Fibroblast of skin of abdomen (primary cell): Measurements from ENCODE around the gene MTCL3.

Source experiments
- DNase-seq: peaks from one replicate; pipeline ENCODE4 v3.0.0-alpha.2; 2013

MTCL3 gene

DNA sequence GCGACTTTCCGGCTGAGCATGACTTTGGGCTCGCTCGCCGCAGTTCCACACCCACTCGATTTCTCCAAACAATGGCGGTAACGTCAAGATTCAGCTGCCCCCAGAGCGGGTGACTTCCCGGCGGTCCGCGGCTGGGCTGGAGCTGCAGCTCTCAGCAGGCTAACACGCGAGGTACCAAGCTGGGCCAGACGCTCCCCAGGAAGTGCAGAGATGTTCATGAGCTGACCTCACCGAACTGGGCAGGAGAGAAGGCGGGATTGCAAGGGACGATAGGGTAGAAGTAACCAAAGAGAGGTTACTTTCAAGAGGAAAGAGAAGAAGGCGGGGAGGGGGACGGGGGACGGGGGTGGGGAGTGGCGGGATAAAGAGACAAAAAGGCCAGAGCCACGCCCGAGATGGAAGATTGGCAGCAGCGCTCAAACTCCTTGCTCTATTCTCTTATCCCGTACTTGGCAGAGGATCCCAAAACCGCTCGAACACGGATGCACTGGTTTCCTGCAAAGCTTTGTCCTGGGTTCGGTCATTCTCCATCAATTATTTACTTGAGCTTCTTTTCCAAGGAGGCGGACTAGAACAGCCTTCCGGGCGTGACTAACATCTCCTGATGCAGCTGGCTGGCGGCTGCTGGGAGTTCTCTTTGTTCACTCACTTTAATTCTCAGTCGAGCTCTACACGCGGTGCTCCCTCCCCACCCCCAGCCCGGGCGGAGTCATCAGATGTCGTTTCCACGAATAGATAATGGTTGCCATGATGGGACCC lies at the start of gene MTCL3:
TSS of gene MTCL3 (minus strand) at position 626 of the 759 bp plus-strand sequence.
- DNase-seq = peak; percentile 65

DNA sequence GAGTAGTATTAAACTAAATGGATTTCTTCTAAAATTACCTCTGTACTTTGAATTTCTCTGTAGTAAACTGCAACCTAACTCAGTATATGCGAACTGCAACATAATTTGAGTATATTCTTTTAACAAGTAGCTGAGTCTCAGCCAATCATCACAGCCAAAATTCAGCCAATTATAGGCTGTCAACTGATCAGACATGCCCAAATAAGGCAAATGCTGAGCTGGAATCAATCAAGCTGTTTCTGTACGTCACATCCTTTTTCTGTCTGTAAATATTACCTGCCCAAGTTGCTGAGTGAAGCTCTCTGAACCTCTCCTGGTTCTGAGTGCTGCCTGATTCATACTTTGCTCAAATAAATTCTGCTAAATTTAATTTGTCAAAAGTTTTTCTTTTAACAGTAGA lies 48.3 kb upstream of the MTCL3 start:
- DNase-seq = no peak

DNA sequence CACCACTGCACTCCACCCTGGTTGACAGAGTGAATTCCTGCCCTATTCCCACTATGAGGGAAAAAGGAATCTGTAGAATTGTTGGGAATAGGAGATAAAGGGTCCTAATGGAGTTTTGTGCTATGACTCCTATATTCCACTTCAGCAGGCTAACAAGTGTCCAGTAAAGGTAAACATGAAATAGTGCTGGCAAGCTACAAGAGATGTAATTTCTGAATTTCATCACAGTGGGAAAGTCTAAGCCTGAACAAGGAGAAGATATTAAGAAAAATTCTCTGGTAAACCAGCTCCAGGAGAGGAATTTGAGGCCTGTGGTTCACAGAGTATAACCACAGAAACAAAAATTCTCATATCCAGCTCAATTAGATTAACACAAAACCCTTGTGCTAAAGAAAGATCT lies 47.5 kb upstream of the MTCL3 start:
- DNase-seq = peak; percentile 26

DNA sequence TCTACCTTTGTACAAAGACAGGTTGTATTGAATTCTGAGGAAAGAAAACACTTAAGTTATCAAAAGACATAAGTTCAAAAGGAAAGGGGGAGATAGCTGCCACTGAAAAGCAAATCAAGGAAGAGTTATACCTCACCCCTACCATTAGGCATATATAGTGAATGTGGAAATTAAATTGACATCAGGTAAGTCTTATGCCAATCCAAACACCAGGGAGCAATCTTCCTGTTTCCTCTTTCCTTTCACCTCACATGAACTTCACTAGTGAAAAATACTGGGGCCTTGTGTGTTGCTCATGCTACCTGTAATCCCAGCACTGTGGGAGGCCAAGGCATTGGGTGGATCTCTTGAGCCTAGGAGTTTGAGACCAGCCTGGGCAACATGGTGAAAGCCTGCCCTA lies 47.0 kb upstream of the MTCL3 start:
- DNase-seq = no peak

DNA sequence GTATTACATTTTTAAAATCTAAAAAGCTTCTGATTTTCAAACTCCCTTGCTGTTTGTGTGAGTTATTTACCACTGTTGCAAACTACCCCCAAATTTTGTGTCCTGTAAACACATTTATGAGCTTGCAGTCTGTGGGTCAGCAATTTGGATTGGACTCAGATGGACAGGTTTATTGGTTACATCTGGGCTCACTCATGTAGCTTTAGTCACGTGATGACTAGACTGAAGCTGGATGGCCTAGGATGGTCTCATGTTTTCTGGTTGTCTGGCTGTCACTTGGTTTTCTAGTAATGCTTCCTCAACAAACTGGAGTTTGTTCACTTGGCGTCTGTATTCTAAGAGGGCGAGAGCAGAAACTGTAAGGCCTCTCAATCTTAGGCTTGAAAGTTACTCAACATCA lies 45.6 kb upstream of the MTCL3 start:
- DNase-seq = no peak

DNA sequence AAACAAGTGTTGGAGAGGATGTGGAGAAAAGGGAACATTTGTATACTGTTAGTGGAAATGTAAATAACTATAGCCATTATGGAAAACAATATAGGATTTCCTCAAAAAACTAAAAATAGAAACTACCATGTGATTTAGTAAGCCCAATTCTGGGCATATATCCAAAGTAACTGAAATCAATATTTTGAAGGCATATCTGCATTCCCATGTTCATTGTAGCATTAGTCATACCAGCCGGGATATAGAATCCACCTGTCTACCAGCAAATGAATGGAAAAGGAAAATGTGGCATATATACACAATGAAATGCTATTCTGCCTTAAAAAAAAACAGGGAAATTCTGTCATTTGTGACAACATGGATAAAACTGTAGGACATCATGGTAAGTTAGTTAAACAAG lies 42.5 kb upstream of the MTCL3 start:
- no peak for DNase-seq

DNA sequence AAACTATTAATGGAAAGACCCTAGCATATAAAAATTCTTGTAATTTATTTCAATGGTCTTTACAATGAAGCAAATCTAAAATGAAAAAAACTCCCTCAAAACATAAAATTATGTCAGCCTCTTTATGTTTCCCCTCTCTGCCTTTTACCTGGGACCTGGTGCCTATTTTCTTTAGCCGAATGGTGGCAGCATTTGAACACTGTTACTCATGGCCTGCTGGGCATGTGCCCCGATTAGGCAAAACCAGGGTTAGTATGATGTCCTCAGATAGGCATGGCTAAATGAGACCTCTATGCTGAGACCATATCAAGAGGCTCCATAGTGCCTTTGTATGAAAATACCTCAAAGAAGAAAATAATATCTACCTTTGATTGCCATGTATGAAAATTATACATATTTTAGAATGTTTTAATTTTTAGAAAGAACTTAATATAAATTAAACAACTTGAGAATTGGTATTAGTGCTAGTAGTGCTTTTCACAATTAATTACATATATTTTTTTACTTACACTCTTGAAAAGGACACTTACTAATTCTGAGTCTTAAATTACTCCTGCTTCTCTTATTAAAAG lies 35.4 kb upstream of the MTCL3 start:
- DNase-seq = peak; percentile 30

DNA sequence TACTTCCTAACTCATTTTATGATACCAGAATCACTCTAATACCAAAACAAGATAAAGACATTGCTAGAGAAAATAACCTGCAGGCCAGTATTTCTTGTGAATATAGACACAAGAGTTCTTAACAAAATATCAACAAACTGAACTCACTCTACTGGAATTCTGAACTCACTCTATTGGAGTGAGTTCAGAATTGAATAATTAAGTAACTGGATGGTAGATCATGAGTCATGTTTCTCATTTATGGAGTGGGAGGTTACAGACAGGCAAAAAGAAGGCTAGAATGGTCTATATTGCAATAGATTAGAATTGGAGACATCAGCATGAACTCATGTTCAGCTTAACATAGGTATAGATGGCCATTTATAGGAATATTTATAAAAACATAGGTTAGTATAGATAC lies 31.3 kb upstream of the MTCL3 start:
- peak; percentile 65 for DNase-seq

DNA sequence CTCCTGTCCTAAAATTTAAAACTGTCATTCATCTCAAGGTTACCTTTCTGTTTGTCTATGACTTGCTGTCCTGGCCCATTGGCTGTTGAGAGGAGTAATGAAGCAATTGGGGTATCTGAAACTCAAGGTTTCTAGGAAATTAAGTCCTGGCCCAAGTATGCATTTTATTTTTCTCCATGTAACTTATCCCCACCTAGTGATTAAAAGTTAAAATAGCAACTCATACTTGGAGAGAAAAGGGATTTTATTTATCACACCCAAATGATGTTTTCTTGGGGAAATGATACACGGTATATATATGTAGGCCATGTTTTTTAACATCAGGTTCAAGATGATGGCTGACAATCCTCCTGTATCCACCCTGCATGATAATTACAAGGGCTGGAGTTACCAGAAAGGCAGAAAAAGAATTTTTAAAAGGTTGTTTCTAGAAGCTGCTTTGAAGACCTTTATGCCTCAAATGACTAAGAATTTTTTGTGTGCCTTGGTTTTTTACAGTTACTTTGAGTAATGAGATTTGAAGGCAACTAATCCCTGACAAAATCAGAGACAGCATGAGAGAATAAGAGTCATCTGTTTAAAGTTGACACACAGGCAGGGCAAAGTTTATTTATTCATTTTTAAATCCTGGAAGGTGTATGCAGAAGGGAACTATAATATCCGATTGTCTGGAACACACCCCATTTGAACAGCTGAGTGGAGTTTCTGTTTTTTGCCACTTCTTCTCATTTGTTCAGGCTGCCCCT lies 28.9 kb upstream of the MTCL3 start:
- peak; percentile 17 for DNase-seq

DNA sequence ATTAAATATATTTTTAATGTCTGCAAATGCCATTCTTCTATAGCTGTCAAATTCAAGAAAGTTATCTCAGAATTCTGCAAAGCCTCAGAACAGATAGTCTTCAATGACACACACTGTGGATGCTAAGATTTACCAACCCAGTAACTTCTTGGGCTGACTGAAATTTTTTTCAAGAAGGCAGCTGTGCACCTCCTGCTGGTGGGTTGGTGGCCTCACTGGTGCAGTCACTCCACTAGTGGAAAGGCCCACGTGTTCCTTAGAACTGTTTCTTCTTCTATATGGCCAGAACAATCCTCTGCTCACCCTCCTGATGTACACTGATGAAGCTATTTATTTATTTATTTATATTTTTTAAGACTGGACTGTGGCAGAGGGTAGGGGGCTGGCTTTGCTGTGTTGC lies 28.1 kb upstream of the MTCL3 start:
- DNase-seq = no peak

DNA sequence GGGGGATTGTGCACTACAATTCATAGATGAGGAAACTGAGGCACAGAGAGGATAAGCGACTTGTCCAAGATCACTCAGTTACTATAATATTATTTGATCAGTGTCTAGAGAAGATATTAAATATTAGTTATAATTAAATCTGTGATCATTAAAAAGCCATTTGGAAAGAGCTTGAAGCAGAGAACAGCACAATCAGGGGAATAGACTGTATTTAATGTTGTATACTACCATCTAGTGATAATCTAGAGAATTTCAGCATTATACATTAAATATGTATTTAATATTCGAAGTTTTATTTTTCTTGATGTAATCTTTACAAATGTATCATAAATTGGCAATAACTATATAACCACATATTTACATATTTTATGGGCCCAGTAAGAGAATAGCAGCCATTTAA lies 20.1 kb upstream of the MTCL3 start:
- peak; percentile 13 for DNase-seq

DNA sequence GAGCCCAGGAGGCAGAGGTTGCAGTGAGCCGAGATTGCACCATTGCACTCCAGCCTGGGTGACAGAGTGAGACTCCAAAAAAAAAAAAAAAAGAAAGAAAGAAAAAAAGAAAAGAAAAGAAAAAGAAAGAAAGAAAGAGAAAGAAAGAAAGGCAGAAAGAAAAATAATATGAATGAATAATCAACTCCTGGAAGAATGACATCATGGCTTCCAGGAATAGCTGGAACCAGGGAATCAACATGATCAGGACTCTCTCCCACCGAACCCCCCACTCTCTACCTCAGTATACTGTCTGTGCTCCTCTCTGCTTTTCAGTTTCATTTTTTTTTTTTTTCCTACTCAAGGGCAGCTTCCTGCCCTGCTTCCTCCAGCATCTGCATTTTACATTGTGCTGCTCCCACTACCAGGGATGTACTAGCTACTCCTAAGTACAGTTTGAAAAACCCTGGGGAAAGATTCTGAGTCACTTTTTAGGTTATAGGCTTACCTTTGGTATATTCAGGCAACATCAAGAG lies 19.7 kb upstream of the MTCL3 start:
- DNase-seq = no peak

DNA sequence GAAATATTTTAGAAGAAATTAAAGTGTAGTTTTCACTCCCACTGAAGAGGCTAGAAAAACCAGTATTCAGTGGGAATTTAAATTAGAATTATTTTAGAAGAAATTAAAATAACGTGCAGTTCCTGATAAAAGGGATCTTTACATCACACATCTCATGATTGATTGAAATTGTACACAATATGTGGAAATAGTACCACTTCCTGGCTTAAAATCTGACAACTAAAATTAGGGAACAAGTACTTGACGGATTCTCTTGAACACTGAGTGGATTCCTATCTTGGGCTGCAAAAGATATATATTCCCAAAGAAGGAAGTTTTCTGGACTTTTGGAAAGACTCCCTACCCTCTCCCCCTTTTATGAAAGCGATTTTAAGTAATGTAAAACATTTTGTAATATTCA lies 14.6 kb upstream of the MTCL3 start:
- DNase-seq = no peak

DNA sequence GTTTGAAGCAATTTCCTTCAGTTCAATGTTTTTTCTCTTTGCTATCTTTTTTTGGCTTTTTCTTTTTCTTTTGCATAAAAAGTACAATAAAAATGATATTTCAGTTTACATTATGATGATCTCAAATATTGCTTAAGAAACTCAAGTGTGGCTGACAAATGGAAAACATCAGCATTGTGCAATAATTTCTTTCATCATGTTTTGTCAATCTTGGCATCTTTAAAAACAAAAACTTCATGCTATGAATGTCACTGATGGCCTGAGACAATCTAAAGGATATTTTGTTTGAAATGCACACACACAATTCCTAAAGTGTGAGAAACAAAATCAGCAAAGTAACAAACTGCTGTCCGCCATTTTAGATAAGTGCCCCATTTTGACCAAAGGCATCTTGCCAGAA lies 13.9 kb upstream of the MTCL3 start:
- DNase-seq = no peak

DNA sequence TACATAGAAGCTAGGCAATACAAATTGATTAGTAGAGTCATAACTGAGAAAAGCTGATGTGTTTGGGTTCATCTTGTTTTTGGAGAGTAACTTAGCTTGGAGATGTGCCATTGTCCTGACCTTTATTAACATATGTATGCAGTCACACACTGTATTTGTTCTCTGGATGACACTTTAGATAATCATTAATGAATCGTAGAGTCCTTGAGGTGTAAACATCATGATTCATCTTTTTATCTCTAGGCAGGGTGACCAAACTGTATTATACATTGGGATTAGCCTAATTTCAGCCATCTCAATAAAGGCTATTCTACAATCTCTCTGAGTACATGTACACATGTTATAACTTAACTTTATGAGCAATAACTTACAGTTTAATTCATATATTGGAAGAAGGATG lies 3.6 kb upstream of the MTCL3 start:
- no peak for DNase-seq

DNA sequence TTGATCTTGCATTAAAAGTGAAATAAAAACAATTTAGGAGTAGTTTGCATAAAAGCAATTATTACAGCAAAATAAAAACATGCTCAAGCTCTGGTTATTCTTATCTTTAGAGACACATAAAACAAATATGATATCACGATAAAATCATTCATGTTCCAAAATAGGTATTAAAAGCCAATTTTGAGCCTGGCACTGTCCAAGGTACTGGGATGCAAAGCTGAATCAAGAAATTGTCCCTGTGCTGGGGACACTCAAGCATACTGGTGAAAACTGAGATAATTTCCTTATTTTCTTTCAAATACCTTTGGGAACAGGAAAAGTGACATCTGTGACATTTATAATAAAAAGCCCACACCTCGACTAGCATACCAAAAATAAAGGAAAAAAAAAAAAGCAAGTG lies 931 bp upstream of the MTCL3 start:
- peak; percentile 13 for DNase-seq

DNA sequence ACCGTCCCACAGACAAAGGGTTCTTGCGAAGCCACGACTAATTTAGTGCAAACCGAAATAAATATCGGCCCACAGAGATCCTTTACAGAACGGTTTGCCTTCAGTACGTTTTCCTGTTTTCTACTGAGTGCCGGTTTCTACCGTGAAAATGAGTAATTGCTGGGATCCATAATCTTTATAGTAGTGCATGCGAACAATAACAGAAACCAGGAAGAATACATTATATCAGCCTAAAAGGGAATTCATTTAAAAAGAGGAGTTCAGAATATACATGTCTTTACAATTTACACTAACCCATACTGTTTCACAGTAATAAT lies 292 bp upstream of the MTCL3 start:
- no peak for DNase-seq

DNA sequence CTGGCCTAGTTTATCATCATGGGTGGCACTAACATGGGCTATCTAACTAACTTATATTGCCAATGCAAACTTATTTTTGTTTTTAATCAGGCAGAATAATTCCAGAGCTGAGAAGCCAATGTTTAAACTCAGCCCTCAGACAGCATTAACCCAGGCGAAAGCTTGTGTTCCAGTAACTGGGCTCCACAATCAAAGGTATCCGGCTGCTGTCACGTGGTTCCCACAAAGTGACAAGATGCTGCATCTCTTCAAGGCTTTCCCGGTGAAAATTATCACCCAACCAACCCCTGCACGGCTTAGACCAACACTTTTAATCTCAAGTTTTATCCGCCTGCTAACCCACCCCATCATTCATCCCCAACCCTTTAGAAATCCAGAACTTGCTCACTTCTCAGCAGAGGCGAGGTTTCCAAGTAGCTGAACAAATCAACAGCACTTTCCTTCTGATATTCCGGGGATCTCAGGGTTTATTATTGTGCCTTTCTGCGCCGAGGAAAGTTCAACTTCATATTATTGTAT lies 885 bp downstream of the MTCL3 start:
- DNase-seq = no peak

DNA sequence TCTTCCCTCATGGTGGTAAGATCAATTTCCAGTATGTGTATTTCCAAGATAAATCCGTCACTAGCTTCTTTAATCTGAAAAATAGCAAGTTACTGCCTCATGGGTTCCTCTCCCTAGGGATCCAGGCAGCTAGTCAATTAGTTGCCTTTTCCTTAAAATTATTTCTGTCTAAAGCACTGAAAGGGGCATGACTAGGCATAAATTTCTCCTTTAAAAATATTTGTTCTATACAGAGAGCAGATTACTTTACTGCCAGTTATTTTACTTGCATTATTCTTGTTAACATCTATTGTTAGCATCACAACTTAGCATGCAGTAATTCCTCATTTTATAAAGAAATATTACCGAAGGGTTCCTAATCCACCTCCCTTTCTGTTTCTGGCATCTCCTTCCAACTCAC lies 1.4 kb downstream of the MTCL3 start:
- DNase-seq = no peak

DNA sequence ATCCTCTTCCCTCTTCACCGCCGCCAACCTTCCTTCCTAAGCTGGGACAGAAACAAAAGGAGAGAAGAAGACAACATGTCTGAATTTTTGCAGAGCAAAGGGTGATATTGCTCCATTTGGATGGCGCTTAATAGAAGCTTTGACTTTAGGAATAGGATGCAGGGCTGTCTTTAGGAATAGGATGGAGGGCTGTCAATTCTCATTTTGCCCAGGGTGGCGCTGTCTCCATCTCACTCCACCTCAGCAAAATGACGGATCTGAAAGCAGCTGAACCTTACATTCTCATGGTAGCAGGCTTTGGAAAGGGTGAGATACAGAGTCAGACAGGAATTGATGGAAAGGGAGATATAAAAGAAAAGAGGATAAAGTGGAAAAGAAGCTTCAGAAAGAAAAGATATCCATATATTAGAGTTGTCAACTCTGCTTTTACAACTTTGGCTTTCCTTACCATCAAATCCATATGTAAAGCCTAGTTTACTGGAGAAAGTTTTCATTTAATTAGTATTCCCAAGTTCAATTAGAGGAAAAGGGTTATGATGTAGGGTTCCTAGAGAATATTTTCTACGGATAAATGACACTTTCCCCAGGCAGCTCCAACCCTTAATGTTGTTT lies 2.4 kb downstream of the MTCL3 start:
- peak; percentile 48 for DNase-seq

DNA sequence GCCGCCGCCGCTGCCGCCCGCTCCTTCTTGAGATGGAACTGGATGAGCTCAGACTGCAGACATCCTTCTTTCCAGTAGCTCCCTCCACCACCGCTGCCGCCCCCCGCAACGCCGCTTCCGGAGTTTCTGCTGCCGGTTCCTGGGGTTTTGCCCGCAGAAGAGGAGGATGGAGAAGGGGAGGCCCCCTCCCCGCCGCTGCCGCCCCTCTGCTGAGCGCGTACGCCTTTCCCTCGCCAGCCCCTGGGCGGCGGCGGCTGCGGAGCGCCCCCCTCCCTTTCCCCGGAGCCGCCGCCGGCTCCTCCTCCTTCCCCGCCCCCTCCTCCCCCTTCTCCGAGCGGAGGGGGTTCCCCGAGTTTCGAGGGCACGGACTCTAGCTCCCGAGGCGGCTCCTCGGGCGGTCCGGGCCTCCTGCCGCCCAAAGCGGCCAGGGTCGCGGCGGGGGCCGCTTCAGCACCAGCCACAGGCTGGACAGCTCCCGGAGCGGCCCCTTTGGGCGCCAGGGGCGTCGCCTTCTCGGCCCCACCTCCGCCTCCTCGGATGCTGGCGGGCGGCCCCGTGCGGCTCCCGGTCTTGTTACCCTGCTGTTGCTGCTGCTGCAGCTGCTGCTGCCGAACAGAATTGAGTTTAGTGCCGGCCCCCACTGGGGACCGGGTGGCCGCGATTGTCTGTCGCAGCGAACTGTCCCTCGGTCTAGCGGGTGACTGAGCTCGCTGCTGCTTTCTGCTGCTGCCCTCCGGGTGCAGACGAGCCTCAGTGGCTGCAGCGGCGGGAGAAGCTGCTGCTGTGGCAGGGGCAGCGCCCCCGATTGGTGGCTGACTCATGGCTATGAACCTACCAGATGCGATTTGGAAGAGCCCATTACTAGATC lies 3.1 kb downstream of the MTCL3 start:
- DNase-seq = peak; percentile 71

DNA sequence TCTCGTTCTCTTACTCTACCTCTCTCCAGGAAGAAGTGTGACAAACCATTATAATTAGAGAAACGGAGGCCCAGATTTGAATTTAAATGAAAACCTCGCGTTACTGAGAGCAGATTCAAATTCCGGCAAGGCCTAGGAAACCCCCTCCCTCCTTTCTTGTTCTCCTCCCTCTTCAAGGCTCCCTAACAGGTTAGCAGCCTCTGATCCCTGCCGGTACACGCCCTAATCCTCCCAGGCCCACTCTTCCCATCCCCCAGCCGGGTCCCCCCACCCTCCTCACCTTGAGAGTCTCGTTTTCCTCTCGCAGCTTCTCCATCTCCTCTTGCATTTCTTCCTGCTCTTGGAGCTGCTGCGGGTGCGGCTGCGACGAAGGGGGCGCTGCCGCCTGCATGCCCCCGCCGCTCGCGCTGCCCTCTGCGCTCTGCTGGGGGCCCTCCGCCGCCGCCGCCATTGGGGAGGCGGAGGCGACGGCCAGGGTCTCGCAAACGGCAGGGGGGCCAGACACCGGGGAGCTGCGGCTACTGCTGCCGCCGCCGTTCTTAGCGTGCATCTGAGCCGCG lies 3.8 kb downstream of the MTCL3 start:
- no peak for DNase-seq
